ENCODE data around the gene PPP1R13B. TPM values are rescaled to one million over a fixed set of nuclear protein-coding genes. Genes with fewer than 3 reads are reported as not detected.

PPP1R13B gene
- total RNA-seq, 1 experiment from 2014 or later, result 19.0 TPM

GRCh38 chr14:103749452-103749851 lies 97.9 kb downstream of the PPP1R13B start:
- BruUV-seq (replicated peaks), result no TSS peak
- DNase-seq (ENCODE audit: low read depth, low spot score), result no peak
- Histone ChIP-seq H3K27ac (ENCODE audit: low read length) (no peak overlapping the region), H3K9me3 (ENCODE audit: control insufficient read depth, insufficient read depth, low read depth, low read length) (no peaks in the 10 kb centered on the region), H3K36me3 (ENCODE audit: control insufficient read depth, insufficient read depth, low read length) (no peaks in the 10 kb centered on the region), H3K4me3 (ENCODE audit: low read depth in 2 of 2, low read length in 2 of 2) (no peak overlapping the region), H3K4me1 (ENCODE audit: control insufficient read depth, insufficient read depth, low read length) (no peaks in the 10 kb centered on the region), H3K27me3 (ENCODE audit: control insufficient read depth, insufficient read depth, low read length) (no peaks in the 10 kb centered on the region)
- ChIA-PET CTCF (no interaction called here), POLR2A (no interaction called here)
- no peak for ATAC-seq
- in situ Hi-C loops (cut with HindIII; ENCODE audit: low pct_unique_long_range_greater_than_20kb, low sequenced_read_pairs), result no loop called here
- TF ChIP-seq SIN3A (IDR thresholded peaks at IDR 0.05; ENCODE audit: borderline replicate concordance, insufficient read depth, low read depth, low read length), result no peak
- no peak for TF ChIP-seq POLR2AphosphoS5 (IDR thresholded peaks at IDR 0.05; ENCODE audit: low read depth, low read length)
- no peak for TF ChIP-seq REST (IDR thresholded peaks at IDR 0.05; ENCODE audit: insufficient read depth in 1 of 2, low read depth in 2 of 2, low read length in 1 of 2)
- no peak for TF ChIP-seq TCF7L2 (IDR thresholded peaks at IDR 0.05; ENCODE audit: low read depth, low read length)
- TF ChIP-seq CTCF (IDR thresholded peaks at IDR 0.05), result no peak
- intact Hi-C loops (cut with micrococcal nuclease; ENCODE audit: unreplicated experiment), result no loop called here

- H3K4me1 ChIP-seq (ENCODE audit: control insufficient read depth, insufficient read depth, low read length), result no peaks in the 10 kb centered on the region
- no peaks in the 10 kb centered on the region for H3K9me3 ChIP-seq (ENCODE audit: control insufficient read depth, insufficient read depth, low read depth, low read length)
- in situ Hi-C loops (cut with HindIII; ENCODE audit: low pct_unique_long_range_greater_than_20kb, low sequenced_read_pairs), result no loop called here
- no peaks in the 10 kb centered on the region for H3K27me3 ChIP-seq (ENCODE audit: control insufficient read depth, insufficient read depth, low read length)
- BruUV-seq (replicated peaks), result no TSS peak
- DNase-seq (ENCODE audit: low read depth, low spot score) (no peak), ATAC-seq (no peak)
- H3K36me3 ChIP-seq (ENCODE audit: control insufficient read depth, insufficient read depth, low read length), result no peaks in the 10 kb centered on the region
- TF ChIP-seq TCF7L2 (IDR thresholded peaks at IDR 0.05; ENCODE audit: low read depth, low read length), result no peak
- TF ChIP-seq SIN3A (IDR thresholded peaks at IDR 0.05; ENCODE audit: borderline replicate concordance, insufficient read depth, low read depth, low read length), result no peak
- TF ChIP-seq CTCF (IDR thresholded peaks at IDR 0.05), result no peak
- no peak for TF ChIP-seq REST (IDR thresholded peaks at IDR 0.05; ENCODE audit: insufficient read depth in 1 of 2, low read depth in 2 of 2, low read length in 1 of 2)
- no peak for TF ChIP-seq POLR2AphosphoS5 (IDR thresholded peaks at IDR 0.05; ENCODE audit: low read depth, low read length)
- H3K27ac ChIP-seq (ENCODE audit: low read length), result no peak overlapping the region
- intact Hi-C loops (cut with micrococcal nuclease; ENCODE audit: unreplicated experiment), result no loop called here
- ChIA-PET CTCF (no interaction called here), POLR2A (interaction anchor here (0.7 kb wide), 1 partner anchor 264 kb away, joined by 3 read pairs; no protein-coding TSS in a partner anchor)
- no peak overlapping the region for H3K4me3 ChIP-seq (ENCODE audit: low read depth in 2 of 2, low read length in 2 of 2)
Observed at GRCh38 chr14:103748534-103748857, 98.9 kb downstream of the PPP1R13B start.
